IPS-18c (cell line): Measurements from ENCODE around the gene PLCB4.

Source experiments
- H3K4me3 ChIP-seq: 2 replicates; pipeline ENCODE4 v1.7.0; 2013; ENCODE audit warnings: low read depth, mild to moderate bottlenecking, low read length, moderate library complexity; ENCODE audit not compliant: insufficient read depth
- H3K9me3 ChIP-seq: one replicate; pipeline ENCODE4 v1.6.1; 2013; ENCODE audit warnings: mild to moderate bottlenecking, low read length, moderate library complexity; ENCODE audit not compliant: control insufficient read depth, insufficient read depth

The PLCB4 gene

GRCh38 chr20:9177278-9177677 is 108.4 kb downstream of the PLCB4 start:
- Histone ChIP-seq H3K4me3 (no peak overlapping the region), H3K9me3 (no peaks in the 10 kb centered on the region)

- Histone ChIP-seq H3K9me3 (no peaks in the 10 kb centered on the region), H3K4me3 (no peak overlapping the region)
These were observed 110.4 kb downstream of the PLCB4 start for GRCh38 chr20:9179193-9179802.

- Histone ChIP-seq H3K4me3 (no peak overlapping the region), H3K9me3 (no peaks in the 10 kb centered on the region)
These were observed 111.0 kb downstream of the PLCB4 start for GRCh38 chr20:9179867-9180266.

GRCh38 chr20:9180481-9181257 is 111.8 kb downstream of the PLCB4 start:
- Histone ChIP-seq H3K9me3 (no peaks in the 10 kb centered on the region), H3K4me3 (no peak overlapping the region)

GRCh38 chr20:9185511-9185910 is 116.6 kb downstream of the PLCB4 start:
- Histone ChIP-seq H3K4me3 (no peak overlapping the region), H3K9me3 (no peaks in the 10 kb centered on the region)

GRCh38 chr20:9186396-9186795 is 117.5 kb downstream of the PLCB4 start:
- Histone ChIP-seq H3K4me3 (no peak overlapping the region), H3K9me3 (no peaks in the 10 kb centered on the region)

GRCh38 chr20:9195031-9195430 is 126.1 kb downstream of the PLCB4 start:
- no peaks in the 10 kb centered on the region for H3K9me3 ChIP-seq
- no peak overlapping the region for H3K4me3 ChIP-seq

- Histone ChIP-seq H3K4me3 (no peak overlapping the region), H3K9me3 (no peaks in the 10 kb centered on the region)
These were observed 127.2 kb downstream of the PLCB4 start for GRCh38 chr20:9196110-9196509.

GRCh38 chr20:9198460-9198859 is 129.6 kb downstream of the PLCB4 start:
- Histone ChIP-seq H3K4me3 (no peak overlapping the region), H3K9me3 (no peaks in the 10 kb centered on the region)

GRCh38 chr20:9200196-9200595 is 131.3 kb downstream of the PLCB4 start:
- no peaks in the 10 kb centered on the region for H3K9me3 ChIP-seq
- H3K4me3 ChIP-seq, result no peak overlapping the region

GRCh38 chr20:9200620-9201019 is 131.7 kb downstream of the PLCB4 start:
- Histone ChIP-seq H3K4me3 (no peak overlapping the region), H3K9me3 (no peaks in the 10 kb centered on the region)

- no peaks in the 10 kb centered on the region for H3K9me3 ChIP-seq
- H3K4me3 ChIP-seq, result no peak overlapping the region
These were observed 133.7 kb downstream of the PLCB4 start for GRCh38 chr20:9202420-9203080.

GRCh38 chr20:9203081-9203447 is 134.2 kb downstream of the PLCB4 start:
- H3K9me3 ChIP-seq, result no peaks in the 10 kb centered on the region

GRCh38 chr20:9204979-9205378 is 136.1 kb downstream of the PLCB4 start:
- H3K9me3 ChIP-seq, result no peaks in the 10 kb centered on the region
- H3K4me3 ChIP-seq, result no peak overlapping the region

More at GRCh38 chr20:9203081-9203447, 134.2 kb downstream of the PLCB4 start:
- H3K4me3 ChIP-seq, result no peak overlapping the region

GRCh38 chr20:9206486-9206885 is 137.6 kb downstream of the PLCB4 start:
- Histone ChIP-seq H3K9me3 (no peaks in the 10 kb centered on the region), H3K4me3 (no peak overlapping the region)

GRCh38 chr20:9207253-9207652 is 138.4 kb downstream of the PLCB4 start:
- Histone ChIP-seq H3K9me3 (no peaks in the 10 kb centered on the region), H3K4me3 (no peak overlapping the region)

- H3K9me3 ChIP-seq, result no peaks in the 10 kb centered on the region
- H3K4me3 ChIP-seq, result no peak overlapping the region
These were observed 141.5 kb downstream of the PLCB4 start for GRCh38 chr20:9210356-9210755.

GRCh38 chr20:9211016-9211760 is 142.3 kb downstream of the PLCB4 start:
- Histone ChIP-seq H3K4me3 (no peak overlapping the region), H3K9me3 (no peaks in the 10 kb centered on the region)
